SK-N-SH (cell line): ENCODE measurements around the gene HOXC6. TPM values are rescaled to one million over a fixed set of nuclear protein-coding genes. Genes with fewer than 3 reads are reported as not detected.

Source experiments
- CTCF ChIA-PET: fragments of 300-600, 350-600 bp; formaldehyde crosslinking; extraction: SDS; loops from one replicate; lab custom pipeline; 2021; lab: Yijun Ruan, JAX
- POLR2A ChIA-PET: fragments of 350-600 bp; sonication (Branson Sonifier 250); formaldehyde crosslinking; extraction: SDS; loops from one replicate; lab custom pipeline; 2020; ENCODE audit warnings: antibody characterized with exemption, inconsistent platforms; lab: Yijun Ruan, JAX
- DNase-seq: peaks from one replicate; pipeline ENCODE4 v3.0.0; 2012
- H2AFZ ChIP-seq: fragments of 200-600 bp; sonication (generic); 2 replicates; pipeline ENCODE4 v1.8.1; 2016; ENCODE audit warnings: antibody characterized with exemption, mild to moderate bottlenecking, low read depth
- H3F3A ChIP-seq: fragments of 200-600 bp; sonication (generic); replicated peaks from 2 replicates; pipeline ENCODE3; 2016; ENCODE audit warnings: antibody characterized with exemption, mild to moderate bottlenecking; ENCODE audit not compliant: insufficient read depth
- H3K27ac ChIP-seq, 2 experiments: fragments of 200-500 bp in 1 of 2; fragments of 200-600 bp in 1 of 2; sonication (Bioruptor generic) in 1 of 2; sonication (generic), shearing (Covaris generic) in 1 of 2; 2 replicates each; pipeline versions ENCODE4 v1.5.1 to v1.6.1; 2014 to 2016; ENCODE audit warnings: low read depth in 2 of 2, inconsistent platforms in 1 of 2, low read length in 1 of 2, mild to moderate bottlenecking in 1 of 2, mixed read lengths in 1 of 2
- H3K27me3 ChIP-seq: fragments of 200-600 bp; sonication (generic), shearing (Covaris generic); 2 replicates; pipeline ENCODE4 v1.6.1; 2016; ENCODE audit warnings: mixed run types; ENCODE audit not compliant: insufficient read depth
- H3K36me3 ChIP-seq, 2 experiments: fragments of 200-500 bp in 1 of 2; fragments of 200-600 bp in 1 of 2; sonication (Bioruptor generic) in 1 of 2; sonication (generic) in 1 of 2; replicated peaks in 1 of 2; 2 replicates each; pipeline versions ENCODE3 to v1.5.1; 2014 to 2016; ENCODE audit warnings: low read length in 1 of 2, mild to moderate bottlenecking in 1 of 2; ENCODE audit not compliant: insufficient read depth in 2 of 2, control insufficient read depth in 1 of 2
- H3K4me1 ChIP-seq, 2 experiments: fragments of 200-500 bp in 1 of 2; fragments of 200-600 bp in 1 of 2; sonication (Bioruptor generic) in 1 of 2; sonication (generic), shearing (Covaris generic) in 1 of 2; 2 replicates each; pipeline versions ENCODE4 v1.5.1 to v1.6.1; 2014 to 2016; ENCODE audit warnings: low read depth in 1 of 2, low read length in 1 of 2, mixed run types in 1 of 2; ENCODE audit not compliant: insufficient read depth in 2 of 2, control insufficient read depth in 1 of 2
- H3K4me2 ChIP-seq: fragments of 200-600 bp; sonication (generic), shearing (Covaris generic); 2 replicates; pipeline ENCODE4 v1.6.1; 2017; ENCODE audit warnings: mixed run types
- H3K4me3 ChIP-seq, 2 experiments: fragments of 200-500 bp in 1 of 2; fragments of 200-600 bp in 1 of 2; sonication (Bioruptor generic) in 1 of 2; sonication (generic), shearing (Covaris generic) in 1 of 2; 2 replicates each; pipeline versions ENCODE4 v1.5.1 to v1.8.1; 2014 to 2016; ENCODE audit warnings: low read depth in 2 of 2, inconsistent platforms in 1 of 2, low read length in 1 of 2, mild to moderate bottlenecking in 1 of 2, mixed read lengths in 1 of 2, moderate library complexity in 1 of 2
- H3K79me2 ChIP-seq: fragments of 200-600 bp; sonication (generic); 2 replicates; pipeline ENCODE4 v1.8.1; 2017; ENCODE audit warnings: mild to moderate bottlenecking; ENCODE audit not compliant: insufficient read depth
- H3K9ac ChIP-seq: fragments of 200-600 bp; sonication (generic); 2 replicates; pipeline ENCODE4 v1.6.1; 2017; ENCODE audit warnings: mixed run types
- H3K9me2 ChIP-seq: fragments of 200-600 bp; sonication (generic); 2 replicates; pipeline ENCODE4 v1.6.1; 2017; ENCODE audit warnings: mixed run types
- H3K9me3 ChIP-seq: fragments of 200-600 bp; sonication (generic); 2 replicates; pipeline ENCODE4 v1.6.1; 2017; ENCODE audit warnings: mixed run types, mild to moderate bottlenecking, moderate library complexity
- H4K20me1 ChIP-seq: fragments of 200-600 bp; sonication (generic); 2 replicates; pipeline ENCODE4 v1.6.1; 2017; ENCODE audit warnings: mild to moderate bottlenecking, mixed run types; ENCODE audit not compliant: insufficient read depth
- CTCF ChIP-seq: fragments of 200-600 bp; sonication (generic); IDR thresholded peaks from 2 replicates; pipeline ENCODE4 v1.6.1; 2017; ENCODE audit warnings: antibody characterized with exemption, mild to moderate bottlenecking, moderate library complexity
- EZH2phosphoT487 ChIP-seq: fragments of 200-600 bp; sonication (generic); IDR thresholded peaks from 2 replicates; pipeline ENCODE4 v1.6.1; 2017; ENCODE audit warnings: low read depth, mixed run types, mild to moderate bottlenecking, antibody characterized with exemption, moderate library complexity, borderline replicate concordance
- JUND ChIP-seq: IDR thresholded peaks from 2 replicates; pipeline ENCODE4 v1.4.0; 2012
- RAD21 ChIP-seq: IDR thresholded peaks from 2 replicates; pipeline ENCODE4 v1.6.1; 2012; ENCODE audit warnings: mild to moderate bottlenecking, low read length
- RCOR1 ChIP-seq: fragments of 150-350 bp; IDR thresholded peaks from 2 replicates; pipeline ENCODE4 v1.6.1; 2017; ENCODE audit warnings: antibody characterized with exemption, low read length
- RXRA ChIP-seq: IDR thresholded peaks from 2 replicates; pipeline ENCODE4 v1.4.0; 2012; ENCODE audit warnings: low read depth, mild to moderate bottlenecking, borderline replicate concordance
- SIN3A ChIP-seq: IDR thresholded peaks from 2 replicates; pipeline ENCODE4 v1.6.1; 2012; ENCODE audit warnings: low read depth, mild to moderate bottlenecking, low read length, moderate library complexity, borderline replicate concordance
- SMC3 ChIP-seq: IDR thresholded peaks from 2 replicates; pipeline ENCODE4 v1.6.1; 2012; ENCODE audit warnings: low read depth, low read length, improper control_type of control experiment
- TAF1 ChIP-seq: IDR thresholded peaks from 2 replicates; pipeline ENCODE4 v1.6.1; 2012; ENCODE audit warnings: low read depth, mild to moderate bottlenecking, low read length, moderate library complexity, borderline replicate concordance
- TEAD4 ChIP-seq: IDR thresholded peaks from 2 replicates; pipeline ENCODE4 v1.4.0; 2012; ENCODE audit warnings: mild to moderate bottlenecking, borderline replicate concordance; ENCODE audit not compliant: insufficient read depth
- WGBS: methylation state at CpG from one replicate; pipeline ENCODE4 v1.1.6; 2017; ENCODE audit warnings: low lambda C conversion rate; 5-methylcytosine and 5-hydroxymethylcytosine counted together
- polyA plus RNA-seq, 3 experiments: library from polyadenylated mRNA; depleted of rRNA; stranded (reverse); fragments of >200 nt; gene quantifications; 2 replicates each; pipeline ENCODE4 v1.2.3, GENCODE V29; 2012
- TF ChIP-seq, protein P1 (sequence below): fragments of 150-350 bp; IDR thresholded peaks from 2 replicates; pipeline ENCODE4 v1.6.1; 2016; ENCODE audit warnings: mild to moderate bottlenecking, low read depth, low read length

Gene HOXC6
- polyA plus RNA-seq, 1 of the 3 experiments (the other 2 are of a cell fraction): 9.1 TPM

GRCh38 chr12:54005853-54006558 is 22.2 kb upstream of the HOXC6 start:
- Histone ChIP-seq H3K36me3 (no peaks in the 10 kb centered on the region), H2AFZ (peak overlapping the region; percentile 68), H3K27me3 (no peaks in the 10 kb centered on the region), H3K4me2 (peak overlapping the region; percentile 63), H3K79me2 (no peaks in the 10 kb centered on the region), H3K4me1 (peaks cover 0 to 23% of the 10 kb centered on the region in 2 experiments; a peak in 1 of 4 replicates), H3K27ac (no peak overlapping the region), H4K20me1 (no peaks in the 10 kb centered on the region), H3K9me3 (no peaks in the 10 kb centered on the region), H3K4me3 (no peak overlapping the region), H3K9me2 (no peaks in the 10 kb centered on the region), H3F3A (no peaks in the 10 kb centered on the region), H3K9ac (no peak overlapping the region)
- ChIA-PET POLR2A (no interaction called here), CTCF (interaction anchor here (0.6 to 24.5 kb wide), 40 partner anchors 9 to 408 kb away, joined by 3 to 568 read pairs (median 5); partner anchors contain the start of genes HOXC10, HOXC4, HOXC5 and HOXC6)
- TF ChIP-seq RCOR1 (0 out of 2 replicates have a peak, but pooled peaks have one; percentile 28), TEAD4 (no peak), JUND (no peak), RAD21 (peak; percentile 94), SIN3A (no peak), CTCF (peak; percentile 89), SMC3 (peak; percentile 97), RXRA (no peak)
- 44% methylated on average over 26 of the region's 39 CpGs for WGBS
- DNase-seq: peak; percentile 93

DNA sequence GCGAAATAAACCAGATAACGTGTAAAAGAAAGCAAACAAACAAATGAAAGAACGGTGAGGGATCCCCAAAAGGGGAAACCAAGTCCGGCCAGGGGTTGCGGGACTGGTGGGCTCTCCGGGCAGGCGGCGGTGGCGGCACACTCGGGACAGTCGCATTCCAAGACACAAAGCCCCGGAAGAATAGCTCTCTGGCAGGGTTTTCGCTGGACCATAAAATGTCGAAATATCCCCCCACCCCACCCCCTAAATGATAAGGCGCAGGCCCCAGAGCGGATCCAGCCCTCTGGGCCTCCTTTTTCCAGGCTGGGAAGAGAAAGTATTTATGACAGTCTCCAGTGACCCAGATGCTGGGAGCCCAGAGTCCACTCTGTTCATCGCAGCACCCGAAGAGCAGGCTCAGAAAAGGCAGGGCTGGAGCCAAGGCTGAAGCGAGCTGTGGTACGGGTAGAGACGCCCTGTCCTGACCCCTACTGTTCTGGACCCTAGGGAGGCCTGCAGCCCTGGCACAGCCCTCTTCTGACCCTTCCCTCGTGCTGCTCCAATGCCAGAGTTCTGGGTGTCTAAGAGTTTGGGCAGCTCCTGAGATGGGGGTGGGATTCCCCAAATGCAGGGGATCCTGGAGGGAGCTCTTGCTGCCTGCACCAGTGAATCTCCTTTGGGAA is 21.6 kb upstream of the HOXC6 start:
- Histone ChIP-seq H3K27ac (no peak overlapping the region), H3K4me1 (peaks cover 0 to 20% of the 10 kb centered on the region in 2 experiments; a peak in 1 of 4 replicates), H3K9ac (no peak overlapping the region), H3K36me3 (no peaks in the 10 kb centered on the region), H3K4me3 (no peak overlapping the region), H3K9me3 (no peaks in the 10 kb centered on the region), H3F3A (no peaks in the 10 kb centered on the region), H3K4me2 (no peak overlapping the region), H3K9me2 (no peaks in the 10 kb centered on the region), H4K20me1 (no peaks in the 10 kb centered on the region), H2AFZ (peak overlapping the region; percentile 68; the same call in 1 of the 2 replicates), H3K27me3 (no peaks in the 10 kb centered on the region), H3K79me2 (no peaks in the 10 kb centered on the region)
- 86% methylated on average over 19 of the region's 22 CpGs for WGBS
- TF ChIP-seq, protein P1, sequence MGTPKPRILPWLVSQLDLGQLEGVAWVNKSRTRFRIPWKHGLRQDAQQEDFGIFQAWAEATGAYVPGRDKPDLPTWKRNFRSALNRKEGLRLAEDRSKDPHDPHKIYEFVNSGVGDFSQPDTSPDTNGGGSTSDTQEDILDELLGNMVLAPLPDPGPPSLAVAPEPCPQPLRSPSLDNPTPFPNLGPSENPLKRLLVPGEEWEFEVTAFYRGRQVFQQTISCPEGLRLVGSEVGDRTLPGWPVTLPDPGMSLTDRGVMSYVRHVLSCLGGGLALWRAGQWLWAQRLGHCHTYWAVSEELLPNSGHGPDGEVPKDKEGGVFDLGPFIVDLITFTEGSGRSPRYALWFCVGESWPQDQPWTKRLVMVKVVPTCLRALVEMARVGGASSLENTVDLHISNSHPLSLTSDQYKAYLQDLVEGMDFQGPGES: no peak
- TF ChIP-seq SMC3 (no peak), TAF1 (no peak), EZH2phosphoT487 (no peak), SIN3A (no peak)
- no peak for DNase-seq
- POLR2A ChIA-PET: no interaction called here
- CTCF ChIA-PET: interaction anchor here (0.6 to 24.5 kb wide), 25 partner anchors 8 to 407 kb away, joined by 3 to 568 read pairs (median 5); partner anchors contain the start of genes HOXC10, HOXC4, HOXC5 and HOXC6
